ENCODE data around the gene SLC25A43.
"Not testable (repeated sequence)": the region's sequence is repeated elsewhere in the genome, so short reads cannot be mapped to it uniquely, and the experiment has no call there.

The SLC25A43 gene

GRCh38 chrX:119398974-119399771 is at the start of gene SLC25A43:
TSS of gene SLC25A43 (plus strand) at chrX:119399336. CDS start at chrX:119399404, 68 bp downstream.
- TF ChIP-seq, protein P1, sequence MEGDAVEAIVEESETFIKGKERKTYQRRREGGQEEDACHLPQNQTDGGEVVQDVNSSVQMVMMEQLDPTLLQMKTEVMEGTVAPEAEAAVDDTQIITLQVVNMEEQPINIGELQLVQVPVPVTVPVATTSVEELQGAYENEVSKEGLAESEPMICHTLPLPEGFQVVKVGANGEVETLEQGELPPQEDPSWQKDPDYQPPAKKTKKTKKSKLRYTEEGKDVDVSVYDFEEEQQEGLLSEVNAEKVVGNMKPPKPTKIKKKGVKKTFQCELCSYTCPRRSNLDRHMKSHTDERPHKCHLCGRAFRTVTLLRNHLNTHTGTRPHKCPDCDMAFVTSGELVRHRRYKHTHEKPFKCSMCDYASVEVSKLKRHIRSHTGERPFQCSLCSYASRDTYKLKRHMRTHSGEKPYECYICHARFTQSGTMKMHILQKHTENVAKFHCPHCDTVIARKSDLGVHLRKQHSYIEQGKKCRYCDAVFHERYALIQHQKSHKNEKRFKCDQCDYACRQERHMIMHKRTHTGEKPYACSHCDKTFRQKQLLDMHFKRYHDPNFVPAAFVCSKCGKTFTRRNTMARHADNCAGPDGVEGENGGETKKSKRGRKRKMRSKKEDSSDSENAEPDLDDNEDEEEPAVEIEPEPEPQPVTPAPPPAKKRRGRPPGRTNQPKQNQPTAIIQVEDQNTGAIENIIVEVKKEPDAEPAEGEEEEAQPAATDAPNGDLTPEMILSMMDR (IDR thresholded peaks at IDR 0.05; ENCODE audit: low read length, missing control alignments): no peak
- DNase-seq (ENCODE audit: low read depth): peak; percentile 22

DNA sequence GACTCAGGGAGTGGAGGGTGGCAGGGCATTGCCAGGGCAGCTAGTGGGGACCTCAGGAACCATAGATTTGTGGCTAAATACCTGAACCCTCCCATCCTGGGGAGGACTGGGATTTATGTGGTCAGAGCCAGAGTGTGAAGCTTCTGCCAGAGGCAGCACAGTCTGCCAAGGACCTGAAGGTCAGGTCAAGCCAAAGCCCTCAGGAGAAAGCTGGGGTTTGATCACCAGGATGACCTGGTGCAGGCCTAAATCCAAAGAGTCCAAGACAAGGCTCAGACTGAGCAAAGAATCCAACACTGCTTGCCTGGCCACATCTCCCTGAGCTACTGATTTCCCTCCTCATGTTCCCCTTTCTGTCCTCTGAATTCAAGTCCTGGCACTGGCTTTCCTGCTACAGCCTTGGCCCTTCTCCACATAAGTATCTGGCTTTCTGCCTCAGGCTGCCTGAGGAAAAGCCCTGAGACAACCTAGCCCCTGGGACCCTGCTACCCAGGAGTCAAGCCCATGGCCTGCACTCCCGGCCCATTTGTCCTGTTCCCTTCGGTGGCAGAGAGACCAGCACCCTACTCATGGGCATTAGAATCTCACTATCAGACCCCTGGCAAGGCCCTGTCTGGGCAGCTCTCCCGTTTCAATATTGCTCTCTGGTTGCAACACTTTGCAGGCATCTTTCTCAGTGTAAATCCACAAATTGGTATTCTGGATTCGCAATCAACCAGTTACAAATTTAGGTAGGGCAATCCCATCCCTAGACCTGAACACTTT is 39.3 kb upstream of the SLC25A43 start:
- TF ChIP-seq, protein P1 (IDR thresholded peaks at IDR 0.05; ENCODE audit: low read length, missing control alignments): no peak
- DNase-seq (ENCODE audit: low read depth): no peak
- H3K4me3 ChIP-seq (replicated peaks; ENCODE audit: low read depth, low read length): no peak overlapping the region

More at GRCh38 chrX:119398974-119399771, at the start of gene SLC25A43:
- peak within 1 kb of the TSS; percentile 58 for H3K4me3 ChIP-seq (replicated peaks; ENCODE audit: low read depth, low read length)

DNA sequence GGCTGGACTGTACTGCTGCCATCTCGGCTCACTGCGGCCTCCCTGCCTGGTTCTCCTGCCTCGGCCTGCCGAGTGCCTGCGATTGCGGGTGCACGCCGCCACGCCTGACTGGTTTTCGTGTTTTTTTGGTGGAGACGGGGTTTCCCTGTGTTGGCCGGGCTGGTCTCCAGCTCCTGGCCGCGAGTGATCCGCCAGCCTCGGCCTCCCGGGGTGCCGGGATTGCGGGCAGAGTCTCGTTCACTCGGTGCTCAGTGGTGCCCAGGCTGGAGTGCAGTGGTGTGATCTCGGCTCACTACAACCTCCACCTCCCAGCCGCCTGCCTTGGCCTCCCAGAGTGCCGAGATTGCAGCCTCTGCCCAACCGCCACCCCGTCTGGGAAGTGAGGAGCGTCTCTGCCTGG is 37.7 kb upstream of the SLC25A43 start:
- DNase-seq (ENCODE audit: low read depth); H3K4me3 ChIP-seq (replicated peaks; ENCODE audit: low read depth, low read length): not testable (repeated sequence)

DNA sequence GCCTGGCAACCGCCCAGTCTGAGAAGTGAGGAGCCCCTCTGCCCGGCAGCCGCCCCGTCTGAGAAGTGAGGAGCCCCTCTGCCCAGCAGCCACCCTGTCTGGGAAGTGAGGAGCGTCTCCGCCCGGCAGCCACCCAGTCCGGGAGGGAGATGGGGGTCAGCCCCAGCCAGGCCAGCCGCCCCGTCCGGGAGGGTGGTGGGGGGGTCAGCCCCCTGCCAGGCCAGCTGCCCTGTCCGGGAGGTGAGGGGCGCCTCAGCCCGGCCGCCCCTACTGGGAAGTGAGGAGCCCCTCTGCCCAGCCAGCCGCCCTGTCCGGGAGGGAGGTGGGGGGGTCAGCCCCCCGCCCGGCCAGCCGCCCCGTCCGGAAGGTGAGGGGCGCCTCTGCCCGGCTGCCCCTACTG is 37.1 kb upstream of the SLC25A43 start:
- not testable (repeated sequence) for H3K4me3 ChIP-seq (replicated peaks; ENCODE audit: low read depth, low read length); DNase-seq (ENCODE audit: low read depth)

DNA sequence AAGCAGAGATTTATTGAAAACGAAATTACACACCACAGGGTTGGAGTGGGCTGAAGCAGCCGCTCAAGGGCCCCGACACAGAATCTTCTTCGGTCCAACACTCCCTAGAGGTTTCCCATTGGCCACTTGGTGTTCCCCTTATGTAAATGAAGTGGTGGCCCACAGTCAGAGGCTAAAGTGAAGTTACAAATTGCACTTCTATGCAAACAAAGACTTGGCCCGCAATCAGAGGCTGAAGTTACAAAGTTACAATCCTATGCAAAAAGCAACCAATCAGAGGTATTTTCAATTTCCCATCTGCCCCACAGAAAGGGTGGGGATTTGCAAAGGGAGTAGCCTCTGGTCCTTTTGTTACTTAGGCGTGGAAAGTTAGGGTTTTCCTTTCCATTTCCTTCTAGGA is 35.7 kb upstream of the SLC25A43 start:
- TF ChIP-seq, protein P1 (IDR thresholded peaks at IDR 0.05; ENCODE audit: low read length, missing control alignments): no peak
- no peak overlapping the region for H3K4me3 ChIP-seq (replicated peaks; ENCODE audit: low read depth, low read length)
- no peak for DNase-seq (ENCODE audit: low read depth)

DNA sequence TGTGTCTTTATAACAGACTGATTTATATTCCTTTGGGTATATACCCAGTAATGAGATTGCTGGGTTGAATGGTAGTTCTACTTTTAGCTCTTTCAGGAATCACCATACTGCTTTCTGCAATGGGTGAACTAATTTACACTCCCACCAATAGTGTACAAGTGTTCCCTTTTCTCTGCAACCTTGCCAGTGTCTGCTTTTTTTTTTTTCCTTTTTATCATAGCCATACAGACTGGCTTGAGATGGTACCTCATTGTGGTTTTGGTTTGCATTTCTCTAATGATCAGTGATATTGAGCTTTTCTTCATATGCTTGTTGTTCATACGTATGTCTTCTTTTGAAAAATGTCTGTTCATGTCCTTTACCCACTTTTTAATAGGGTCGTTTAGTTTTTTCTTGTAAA is 27.3 kb upstream of the SLC25A43 start:
- H3K4me3 ChIP-seq (replicated peaks; ENCODE audit: low read depth, low read length); DNase-seq (ENCODE audit: low read depth): not testable (repeated sequence)

DNA sequence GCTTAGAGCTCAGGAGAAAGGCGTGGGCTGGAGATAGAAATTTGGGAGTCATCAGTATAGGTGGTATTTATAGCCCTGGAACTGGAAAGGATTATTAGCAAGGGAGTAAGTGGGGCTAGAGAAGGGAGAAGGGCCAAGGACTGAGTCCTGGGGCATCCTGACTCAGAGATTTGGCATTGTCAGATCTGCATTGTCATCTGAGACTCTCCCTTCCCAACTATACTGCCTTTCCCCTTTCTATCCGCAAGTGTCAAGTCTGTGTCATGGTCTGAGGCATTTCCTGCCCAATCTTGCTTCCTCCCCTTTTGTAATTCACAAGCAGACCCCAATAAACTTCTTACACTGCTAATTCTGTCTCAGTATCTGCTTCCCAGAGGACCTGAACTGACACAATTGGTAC is 24.4 kb upstream of the SLC25A43 start:
- TF ChIP-seq, protein P1 (IDR thresholded peaks at IDR 0.05; ENCODE audit: low read length, missing control alignments): no peak
- no peak overlapping the region for H3K4me3 ChIP-seq (replicated peaks; ENCODE audit: low read depth, low read length)
- peak; percentile 16 for DNase-seq (ENCODE audit: low read depth)

DNA sequence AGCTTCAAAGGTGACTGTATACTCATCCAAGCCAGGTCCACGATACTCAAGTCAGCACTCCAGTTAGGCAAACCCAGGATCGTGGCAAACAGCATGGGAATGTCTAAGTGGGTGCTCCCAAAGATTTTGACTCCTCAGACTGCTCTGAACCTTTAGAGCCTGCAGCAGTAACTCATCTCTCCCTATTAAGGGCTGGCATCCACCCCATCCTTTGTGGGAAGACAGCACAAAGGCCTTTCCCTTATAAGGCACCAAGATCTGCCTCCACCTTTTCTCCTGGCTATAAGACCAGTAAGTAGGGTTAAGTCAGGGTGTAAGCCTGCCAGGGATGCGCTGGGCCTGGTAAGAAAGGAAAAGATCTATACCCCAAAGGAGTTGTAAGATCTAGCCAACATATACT is 23.6 kb upstream of the SLC25A43 start:
- no peak for DNase-seq (ENCODE audit: low read depth)
- TF ChIP-seq, protein P1 (IDR thresholded peaks at IDR 0.05; ENCODE audit: low read length, missing control alignments): no peak
- H3K4me3 ChIP-seq (replicated peaks; ENCODE audit: low read depth, low read length): no peak overlapping the region
